Stimulated activated naive CD8-positive, alpha-beta T cell treated with anti-CD3 and anti-CD28 coated beads, Interleukin-15, Interleukin-2, amounts not matched to agents 100 ng/mL and 50 ng/mL, for 24 hours (primary cell): ENCODE results near the gene KAZN.

Experiments used
- H3K27ac Mint-ChIP-seq: one replicate; pipeline ENCODE4 v1.8.0; 2021; ENCODE audit warnings: mild to moderate bottlenecking, mixed read lengths
- H3K27me3 Mint-ChIP-seq: one replicate; pipeline ENCODE4 v1.8.0; 2021; ENCODE audit warnings: mixed read lengths
- H3K36me3 Mint-ChIP-seq: one replicate; pipeline ENCODE4 v1.8.0; 2021; ENCODE audit warnings: low read depth, mixed read lengths
- H3K4me1 Mint-ChIP-seq: one replicate; pipeline ENCODE4 v1.8.0; 2021; ENCODE audit warnings: low read depth, mixed read lengths
- H3K4me3 Mint-ChIP-seq: one replicate; pipeline ENCODE4 v1.8.0; 2021; ENCODE audit warnings: mild to moderate bottlenecking, mixed read lengths
- H3K9me3 Mint-ChIP-seq: one replicate; pipeline ENCODE4 v1.8.0; 2021; ENCODE audit warnings: mixed read lengths

Gene KAZN

DNA sequence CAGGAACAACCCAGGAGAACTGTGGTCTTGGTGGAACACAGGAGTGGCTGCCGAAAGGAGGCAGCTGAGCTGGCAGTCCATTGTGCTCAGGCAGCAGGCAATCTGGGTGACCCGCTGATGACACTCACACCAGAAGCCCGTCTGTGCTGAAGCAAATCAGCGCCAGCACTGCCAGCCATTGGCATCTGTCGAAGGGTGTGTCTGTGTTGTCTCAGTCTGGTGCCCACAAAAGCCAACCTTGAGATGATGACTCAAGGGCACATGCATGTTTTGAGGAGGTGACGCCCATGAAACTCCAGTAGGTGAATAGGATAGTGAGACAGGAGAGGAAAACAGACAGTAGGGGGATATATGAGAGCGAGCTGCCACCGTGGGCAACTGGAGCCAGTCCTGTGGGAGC, 167.3 kb downstream of the KAZN start:
- no peaks in the 10 kb centered on the region for H3K9me3 Mint-ChIP-seq
- H3K36me3 Mint-ChIP-seq = no peaks in the 10 kb centered on the region
- H3K4me3 Mint-ChIP-seq = no peak overlapping the region
- H3K27ac Mint-ChIP-seq = no peak overlapping the region
- H3K4me1 Mint-ChIP-seq = peaks cover 8% of the 10 kb centered on the region
- H3K27me3 Mint-ChIP-seq = peaks cover 17% of the 10 kb centered on the region

- Mint-ChIP-seq H3K27ac (no peak overlapping the region), H3K36me3 (no peaks in the 10 kb centered on the region), H3K9me3 (no peaks in the 10 kb centered on the region)
These were observed 168.6 kb downstream of the KAZN start for GRCh38 chr1:14767075-14767474.

DNA sequence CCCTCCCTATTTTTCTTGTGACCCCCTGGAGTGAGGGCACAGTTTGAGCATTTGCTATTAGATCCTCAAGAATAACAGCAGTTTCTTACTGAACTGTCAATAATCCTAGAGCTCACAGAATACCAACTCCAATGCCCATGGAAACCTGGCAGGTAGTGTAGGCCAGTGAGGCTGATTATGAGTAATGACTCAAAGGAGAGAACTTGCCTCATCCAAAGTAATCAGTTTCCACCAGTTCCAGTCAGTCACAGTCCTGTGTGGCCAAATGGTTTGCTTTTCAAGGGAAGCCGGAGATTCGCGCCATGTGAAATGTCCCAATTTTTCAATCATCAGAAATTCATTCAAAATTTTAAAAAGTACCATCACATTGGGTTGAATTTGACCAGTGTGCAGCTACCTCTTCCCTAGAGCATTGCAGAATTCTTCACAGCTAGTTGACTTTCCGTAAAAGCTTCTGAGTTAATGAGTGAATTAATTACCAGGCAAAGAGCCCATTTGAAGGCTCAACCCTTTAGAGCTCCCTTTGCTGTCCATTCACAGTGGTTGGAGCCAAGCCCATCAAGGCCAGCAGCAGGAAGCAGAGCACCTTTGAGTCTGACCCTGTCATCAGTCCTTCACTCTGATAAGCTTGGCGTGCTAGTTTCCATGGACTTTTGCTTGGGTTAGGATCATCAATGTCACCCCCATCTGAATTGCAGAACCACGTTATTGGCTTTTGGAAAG, 170.3 kb downstream of the KAZN start:
- Mint-ChIP-seq H3K4me1 (no peaks in the 10 kb centered on the region), H3K27me3 (peaks cover 4% of the 10 kb centered on the region), H3K27ac (no peak overlapping the region), H3K36me3 (no peaks in the 10 kb centered on the region), H3K4me3 (no peak overlapping the region), H3K9me3 (no peaks in the 10 kb centered on the region)

More at GRCh38 chr1:14767075-14767474, 168.6 kb downstream of the KAZN start:
- Mint-ChIP-seq H3K4me1 (no peaks in the 10 kb centered on the region), H3K4me3 (no peak overlapping the region), H3K27me3 (peaks cover 8% of the 10 kb centered on the region)

GRCh38 chr1:14769486-14770274, 171.2 kb downstream of the KAZN start:
- Mint-ChIP-seq H3K27ac (no peak overlapping the region), H3K4me1 (no peaks in the 10 kb centered on the region), H3K4me3 (no peak overlapping the region), H3K36me3 (no peaks in the 10 kb centered on the region), H3K9me3 (no peaks in the 10 kb centered on the region), H3K27me3 (peaks cover 4% of the 10 kb centered on the region)

DNA sequence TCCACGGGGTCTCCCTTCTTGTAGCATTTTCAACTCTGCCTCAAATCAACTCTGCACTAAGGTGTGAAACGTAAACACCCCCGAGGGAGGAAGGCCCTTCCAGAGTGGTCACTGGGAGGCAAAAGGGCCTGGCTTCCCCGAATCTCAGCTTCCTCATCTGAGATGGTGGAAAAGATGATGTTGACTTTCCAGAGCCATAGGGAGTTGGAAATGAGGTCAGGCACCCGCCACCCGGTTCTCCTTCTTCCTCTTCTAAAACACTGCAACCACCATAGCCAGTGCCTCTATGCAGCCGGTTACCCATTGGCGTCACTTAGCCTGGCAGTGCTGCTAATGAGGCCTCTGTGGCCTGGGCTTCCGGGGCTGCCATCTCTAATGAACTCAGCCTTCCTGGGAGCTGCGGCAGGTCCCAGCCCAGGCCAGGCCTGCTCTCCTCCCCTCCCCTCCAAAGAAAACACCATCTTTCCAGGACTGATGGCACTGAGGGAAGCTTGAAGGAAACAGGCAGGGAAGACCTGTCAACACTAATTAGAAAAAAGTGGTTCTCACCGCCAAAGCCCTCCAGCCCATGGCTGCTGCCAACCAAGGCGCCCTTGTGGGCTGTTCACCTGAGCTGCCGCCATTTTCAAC, 175.0 kb downstream of the KAZN start:
- no peaks in the 10 kb centered on the region for H3K4me1 Mint-ChIP-seq
- peaks cover 3% of the 10 kb centered on the region for H3K27me3 Mint-ChIP-seq
- no peak overlapping the region for H3K27ac Mint-ChIP-seq
- no peak overlapping the region for H3K4me3 Mint-ChIP-seq
- no peaks in the 10 kb centered on the region for H3K36me3 Mint-ChIP-seq
- no peaks in the 10 kb centered on the region for H3K9me3 Mint-ChIP-seq

- no peaks in the 10 kb centered on the region for H3K36me3 Mint-ChIP-seq
- H3K9me3 Mint-ChIP-seq = no peaks in the 10 kb centered on the region
- peaks cover 3% of the 10 kb centered on the region for H3K27me3 Mint-ChIP-seq
- no peaks in the 10 kb centered on the region for H3K4me1 Mint-ChIP-seq
- H3K4me3 Mint-ChIP-seq = no peak overlapping the region
- no peak overlapping the region for H3K27ac Mint-ChIP-seq
These were observed 175.7 kb downstream of the KAZN start for GRCh38 chr1:14774225-14774624.

GRCh38 chr1:14774988-14775387, 176.5 kb downstream of the KAZN start:
- peaks cover 3% of the 10 kb centered on the region for H3K27me3 Mint-ChIP-seq
- H3K4me3 Mint-ChIP-seq = no peak overlapping the region
- H3K27ac Mint-ChIP-seq = no peak overlapping the region
- no peaks in the 10 kb centered on the region for H3K4me1 Mint-ChIP-seq
- no peaks in the 10 kb centered on the region for H3K9me3 Mint-ChIP-seq
- no peaks in the 10 kb centered on the region for H3K36me3 Mint-ChIP-seq

GRCh38 chr1:14775434-14775833, 176.9 kb downstream of the KAZN start:
- Mint-ChIP-seq H3K36me3 (no peaks in the 10 kb centered on the region), H3K4me3 (no peak overlapping the region), H3K27ac (no peak overlapping the region), H3K4me1 (no peaks in the 10 kb centered on the region), H3K9me3 (no peaks in the 10 kb centered on the region), H3K27me3 (peaks cover 3% of the 10 kb centered on the region)

DNA sequence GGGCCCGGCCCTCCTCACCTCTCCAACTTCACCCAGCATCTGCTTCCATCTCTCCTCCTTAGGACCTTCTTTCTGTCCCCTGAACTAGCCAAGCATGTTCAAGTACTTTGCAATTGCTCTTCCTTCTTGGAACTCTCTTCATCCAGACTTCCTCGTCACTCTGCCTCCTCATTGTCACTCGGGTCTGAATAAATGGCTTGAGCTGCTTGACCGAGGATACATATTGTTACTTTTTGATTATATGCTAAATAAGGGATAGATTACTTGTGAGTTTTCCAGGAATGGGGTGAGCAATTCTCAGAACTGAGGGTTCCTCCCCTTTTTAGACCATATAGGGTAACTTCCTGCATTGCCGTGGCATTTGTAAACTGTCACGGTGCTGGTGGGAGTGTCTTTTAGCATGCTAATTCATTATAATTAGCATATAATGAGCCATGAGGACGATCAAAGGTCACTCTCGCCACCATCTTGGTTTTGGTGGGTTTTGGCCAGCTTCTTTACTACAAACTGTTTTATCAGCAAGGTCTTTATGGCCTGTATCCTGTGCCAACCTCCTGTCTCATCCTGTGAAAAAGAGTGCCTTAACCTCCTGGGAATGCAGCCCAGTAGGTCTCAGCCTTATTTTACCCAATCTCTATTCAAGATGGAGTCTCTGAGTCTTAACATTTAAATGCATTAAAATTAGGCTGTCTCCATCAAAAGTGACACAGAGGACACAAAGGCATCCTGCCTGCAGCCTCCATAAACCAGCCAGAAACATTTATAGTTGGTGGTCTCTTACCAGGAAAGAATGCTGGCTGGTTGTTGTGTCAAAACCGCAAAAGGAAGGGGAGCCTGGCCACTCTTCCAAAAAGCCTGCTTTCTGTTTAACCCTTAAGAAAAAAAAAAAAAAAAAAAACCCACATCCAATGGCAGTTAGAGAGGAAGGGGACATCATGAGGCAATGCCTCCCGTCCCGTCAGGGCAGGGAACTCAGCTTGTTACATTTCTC, 179.3 kb downstream of the KAZN start:
- H3K9me3 Mint-ChIP-seq = no peaks in the 10 kb centered on the region
- no peak overlapping the region for H3K4me3 Mint-ChIP-seq
- no peaks in the 10 kb centered on the region for H3K4me1 Mint-ChIP-seq
- H3K27me3 Mint-ChIP-seq = peaks cover 3% of the 10 kb centered on the region
- no peak overlapping the region for H3K27ac Mint-ChIP-seq
- H3K36me3 Mint-ChIP-seq = no peaks in the 10 kb centered on the region

GRCh38 chr1:14778541-14778897, 180.0 kb downstream of the KAZN start:
- H3K36me3 Mint-ChIP-seq = no peaks in the 10 kb centered on the region
- no peak overlapping the region for H3K27ac Mint-ChIP-seq
- H3K9me3 Mint-ChIP-seq = no peaks in the 10 kb centered on the region
- H3K4me1 Mint-ChIP-seq = no peaks in the 10 kb centered on the region
- H3K4me3 Mint-ChIP-seq = no peak overlapping the region
- H3K27me3 Mint-ChIP-seq = peaks cover 3% of the 10 kb centered on the region

GRCh38 chr1:14778898-14779865, 180.7 kb downstream of the KAZN start:
- Mint-ChIP-seq H3K27me3 (peaks cover 3% of the 10 kb centered on the region), H3K27ac (no peak overlapping the region), H3K4me1 (no peaks in the 10 kb centered on the region), H3K36me3 (no peaks in the 10 kb centered on the region), H3K4me3 (no peak overlapping the region), H3K9me3 (no peaks in the 10 kb centered on the region)

GRCh38 chr1:14780271-14780670, 181.8 kb downstream of the KAZN start:
- peaks cover 3% of the 10 kb centered on the region for H3K27me3 Mint-ChIP-seq
- H3K36me3 Mint-ChIP-seq = no peaks in the 10 kb centered on the region
- H3K9me3 Mint-ChIP-seq = no peaks in the 10 kb centered on the region
- no peak overlapping the region for H3K27ac Mint-ChIP-seq
- H3K4me3 Mint-ChIP-seq = no peak overlapping the region
- H3K4me1 Mint-ChIP-seq = no peaks in the 10 kb centered on the region

DNA sequence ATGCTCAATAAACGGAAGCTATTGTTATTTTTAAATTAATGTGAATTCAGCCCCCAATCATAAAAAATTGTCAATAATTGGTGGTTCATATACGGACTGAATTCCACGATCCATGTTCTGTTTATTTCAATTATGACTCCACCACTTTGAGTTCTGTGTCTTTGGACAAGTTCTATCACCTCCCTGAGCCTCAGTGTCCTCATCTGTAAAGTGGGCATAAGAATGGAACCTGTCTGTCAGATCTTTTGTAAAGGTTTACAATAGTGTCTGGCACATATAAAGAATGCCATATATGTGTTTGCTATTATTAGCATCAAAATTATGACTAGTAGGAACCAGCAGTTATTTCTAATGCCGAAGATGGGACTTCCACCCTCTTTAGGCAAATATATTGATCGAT, 183.3 kb downstream of the KAZN start:
- Mint-ChIP-seq H3K4me3 (no peak overlapping the region), H3K27me3 (peaks cover 3% of the 10 kb centered on the region), H3K9me3 (no peaks in the 10 kb centered on the region), H3K36me3 (no peaks in the 10 kb centered on the region), H3K27ac (no peak overlapping the region), H3K4me1 (no peaks in the 10 kb centered on the region)
